Mucosa of rectum (tissue), 2 donors: ENCODE data around the gene IQSEC3.

Source experiments
- H3K27ac ChIP-seq, 2 donors: one replicate each; pipeline ENCODE4 v1.7.0; 2013; ENCODE audit warnings: inconsistent platforms in 2 of 2, low read depth in 2 of 2, low read length in 2 of 2
- H3K27me3 ChIP-seq, 2 donors: one replicate each; pipeline ENCODE4 v1.7.0; 2013; ENCODE audit warnings: low read length in 2 of 2; ENCODE audit not compliant: control insufficient read depth in 2 of 2, insufficient read depth in 2 of 2
- H3K36me3 ChIP-seq, 2 donors: one replicate each; pipeline ENCODE4 v1.7.0; 2013; ENCODE audit warnings: low read length in 2 of 2; ENCODE audit not compliant: control insufficient read depth in 2 of 2, insufficient read depth in 2 of 2
- H3K4me1 ChIP-seq, 2 donors: one replicate each; pipeline ENCODE4 v1.7.0; 2013; ENCODE audit warnings: low read length in 2 of 2, mild to moderate bottlenecking in 1 of 2; ENCODE audit not compliant: control insufficient read depth in 2 of 2, insufficient read depth in 2 of 2
- H3K4me3 ChIP-seq, 2 donors: one replicate each; pipeline ENCODE4 v1.7.0; 2013; ENCODE audit warnings: low read length in 2 of 2
- H3K9ac ChIP-seq, 2 donors: one replicate each; pipeline ENCODE4 v1.7.0; 2013; ENCODE audit warnings: low read length in 2 of 2, low read depth in 1 of 2, mild to moderate bottlenecking in 1 of 2
- H3K9me3 ChIP-seq, 2 donors: one replicate each; pipeline ENCODE4 v1.7.0; 2013; ENCODE audit warnings: low read length in 2 of 2; ENCODE audit not compliant: control insufficient read depth in 2 of 2
- donor health status: healthy.
- donor health status: Normal muscosa, but diverticular disease.

IQSEC3 gene

DNA sequence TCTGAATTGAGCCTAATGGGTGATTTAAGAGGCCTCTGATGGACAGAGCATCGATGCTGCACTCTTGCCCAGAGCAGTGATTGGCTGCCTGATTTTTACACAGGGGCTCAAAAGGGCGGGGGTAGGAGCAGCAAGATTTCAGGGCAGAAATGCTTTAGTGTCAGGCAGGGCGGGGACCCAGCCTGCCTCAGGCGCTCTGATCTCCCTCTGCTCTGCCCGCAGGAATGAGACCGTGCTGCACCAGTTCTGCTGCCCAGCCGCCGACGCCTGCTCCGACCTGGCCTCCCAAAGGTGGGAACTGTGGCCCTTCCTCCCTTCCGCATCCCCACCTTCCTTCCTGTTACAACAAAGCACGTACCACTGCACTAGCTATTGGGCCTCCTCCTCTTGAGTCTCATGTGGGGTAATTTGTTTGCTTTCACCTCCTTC, 32.4 kb downstream of the IQSEC3 start:
- H3K27me3 ChIP-seq: peaks cover 25 to 40% of the 10 kb centered on the region in 2 donors

GRCh38 chr12:99605-100004, 33.0 kb downstream of the IQSEC3 start:
- H3K9me3 ChIP-seq: no peaks in the 10 kb centered on the region
- H3K36me3 ChIP-seq: no peaks in the 10 kb centered on the region
- no peak overlapping the region for H3K9ac ChIP-seq
- H3K4me3 ChIP-seq: no peak overlapping the region
- H3K4me1 ChIP-seq: peaks cover 0 to 6% of the 10 kb centered on the region in 2 donors
- peaks cover 25 to 40% of the 10 kb centered on the region in 2 donors for H3K27me3 ChIP-seq
- no peak overlapping the region for H3K27ac ChIP-seq

More for the DNA sequence above, 32.4 kb downstream of the IQSEC3 start:
- H3K36me3 ChIP-seq: no peaks in the 10 kb centered on the region
- H3K9me3 ChIP-seq: no peaks in the 10 kb centered on the region
- H3K4me1 ChIP-seq: no peaks in the 10 kb centered on the region
- no peak overlapping the region for H3K27ac ChIP-seq
- H3K9ac ChIP-seq: no peak overlapping the region
- H3K4me3 ChIP-seq: no peak overlapping the region

- peaks cover 0 to 7% of the 10 kb centered on the region in 2 donors for H3K4me1 ChIP-seq
- H3K27me3 ChIP-seq: peaks cover 25 to 40% of the 10 kb centered on the region in 2 donors
- H3K4me3 ChIP-seq: no peak overlapping the region
- H3K27ac ChIP-seq: no peak overlapping the region
- no peak overlapping the region for H3K9ac ChIP-seq
- H3K36me3 ChIP-seq: no peaks in the 10 kb centered on the region
- no peaks in the 10 kb centered on the region for H3K9me3 ChIP-seq
These were observed 35.7 kb downstream of the IQSEC3 start for GRCh38 chr12:101969-102878.

GRCh38 chr12:102879-103168, 36.3 kb downstream of the IQSEC3 start:
- no peak overlapping the region for H3K4me3 ChIP-seq
- peaks cover 0 to 10% of the 10 kb centered on the region in 2 donors for H3K4me1 ChIP-seq
- no peak overlapping the region for H3K27ac ChIP-seq
- no peaks in the 10 kb centered on the region for H3K36me3 ChIP-seq
- H3K27me3 ChIP-seq: peaks cover 24 to 35% of the 10 kb centered on the region in 2 donors
- no peak overlapping the region for H3K9ac ChIP-seq
- H3K9me3 ChIP-seq: no peaks in the 10 kb centered on the region

DNA sequence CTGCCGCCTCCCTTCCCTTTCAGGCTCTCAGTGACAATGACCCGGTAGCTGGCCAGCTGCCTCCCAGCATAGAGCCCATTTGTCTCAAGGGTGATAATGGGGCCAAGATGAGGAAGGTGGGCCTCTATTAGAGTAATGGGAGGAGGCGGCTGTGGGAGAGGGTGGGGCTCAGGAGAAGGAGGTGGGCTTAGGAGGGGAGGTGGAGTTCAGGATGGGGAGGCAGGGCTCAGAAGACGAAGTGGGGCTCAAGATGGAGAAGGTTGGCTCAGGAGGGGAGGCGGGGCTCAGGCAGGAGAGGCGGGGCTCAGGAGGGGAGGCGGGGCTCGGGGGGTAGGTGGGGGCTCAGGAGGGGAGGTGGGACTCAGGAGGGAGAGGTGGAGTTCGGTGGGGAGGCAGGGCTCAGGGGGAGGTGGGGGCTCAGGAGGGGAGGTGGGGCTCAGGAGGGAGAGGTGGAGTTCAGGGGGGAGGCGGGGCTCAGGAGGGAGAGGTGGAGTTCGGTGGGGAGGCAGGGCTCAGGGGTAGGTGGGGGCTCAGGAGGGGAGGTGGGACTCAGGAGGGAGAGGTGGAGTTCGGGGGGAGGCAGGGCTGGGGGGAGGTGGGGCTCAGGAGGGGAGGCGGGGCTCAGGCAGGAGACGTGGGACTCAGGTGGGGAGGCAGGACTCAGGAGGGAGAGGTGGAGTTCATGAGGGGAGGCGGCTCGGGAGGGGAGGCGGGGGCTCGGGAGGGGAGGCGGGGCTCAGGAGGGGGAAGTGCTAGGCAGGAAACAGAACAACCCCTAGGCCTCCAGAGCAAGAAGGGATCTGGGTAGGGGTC, 36.8 kb downstream of the IQSEC3 start:
- H3K36me3 ChIP-seq: no peaks in the 10 kb centered on the region
- no peak overlapping the region for H3K4me3 ChIP-seq
- no peak overlapping the region for H3K9ac ChIP-seq
- H3K27ac ChIP-seq: no peak overlapping the region
- no peaks in the 10 kb centered on the region for H3K9me3 ChIP-seq
- peaks cover 3 to 16% of the 10 kb centered on the region in 2 donors for H3K4me1 ChIP-seq
- peaks cover 18 to 31% of the 10 kb centered on the region in 2 donors for H3K27me3 ChIP-seq

DNA sequence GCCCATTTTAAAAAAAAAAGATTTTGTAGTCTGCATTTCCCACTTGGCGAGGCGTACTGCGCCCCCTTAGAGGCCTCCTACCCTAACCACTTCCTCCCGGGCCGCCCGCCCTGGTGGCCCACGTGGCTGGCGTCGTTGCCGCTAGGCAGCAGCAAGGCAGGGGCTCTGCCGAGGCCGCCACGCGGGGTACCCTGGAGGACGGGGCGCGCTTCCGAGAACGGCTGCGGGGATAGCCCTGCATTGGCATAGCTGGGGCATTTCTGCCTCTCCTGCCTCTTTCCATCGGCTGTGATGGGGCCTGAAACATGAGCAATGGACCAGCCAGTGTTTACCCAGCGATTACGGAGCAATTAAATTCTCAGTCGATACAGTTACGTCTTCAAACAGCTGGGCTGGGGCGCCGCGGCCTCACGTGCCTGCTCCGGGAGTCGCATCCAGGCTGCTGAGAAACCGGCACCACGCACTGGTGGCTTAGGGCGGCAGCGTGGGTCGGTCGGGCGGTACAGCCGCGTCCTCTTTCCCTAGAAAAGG, 38.0 kb downstream of the IQSEC3 start:
- H3K9me3 ChIP-seq: no peaks in the 10 kb centered on the region
- H3K4me3 ChIP-seq: no peak overlapping the region
- H3K27me3 ChIP-seq: peaks cover 9 to 18% of the 10 kb centered on the region in 2 donors
- H3K4me1 ChIP-seq: peaks cover 6 to 20% of the 10 kb centered on the region in 2 donors
- H3K9ac ChIP-seq: no peak overlapping the region
- H3K27ac ChIP-seq: no peak overlapping the region
- no peaks in the 10 kb centered on the region for H3K36me3 ChIP-seq

- no peak overlapping the region for H3K9ac ChIP-seq
- no peaks in the 10 kb centered on the region for H3K9me3 ChIP-seq
- H3K4me1 ChIP-seq: peaks cover 6 to 20% of the 10 kb centered on the region in 2 donors
- no peak overlapping the region for H3K27ac ChIP-seq
- peaks cover 2 to 9% of the 10 kb centered on the region in 2 donors for H3K27me3 ChIP-seq
- H3K36me3 ChIP-seq: no peaks in the 10 kb centered on the region
- no peak overlapping the region for H3K4me3 ChIP-seq
These were observed 39.1 kb downstream of the IQSEC3 start for GRCh38 chr12:105696-106095.

GRCh38 chr12:106118-106591, 39.6 kb downstream of the IQSEC3 start:
- peaks cover 2 to 4% of the 10 kb centered on the region in 2 donors for H3K27me3 ChIP-seq

GRCh38 chr12:108594-108993, 42.0 kb downstream of the IQSEC3 start:
- H3K4me3 ChIP-seq: no peak overlapping the region
- no peaks in the 10 kb centered on the region for H3K36me3 ChIP-seq

More at GRCh38 chr12:106118-106591, 39.6 kb downstream of the IQSEC3 start:
- Histone ChIP-seq H3K4me3 (no peak overlapping the region), H3K9ac (no peak overlapping the region), H3K9me3 (no peaks in the 10 kb centered on the region), H3K36me3 (no peaks in the 10 kb centered on the region), H3K27ac (no peak overlapping the region), H3K4me1 (peaks cover 6 to 21% of the 10 kb centered on the region in 2 donors)

More at GRCh38 chr12:108594-108993, 42.0 kb downstream of the IQSEC3 start:
- Histone ChIP-seq H3K27me3 (peaks cover 0 to 2% of the 10 kb centered on the region in 2 donors), H3K9me3 (no peaks in the 10 kb centered on the region), H3K4me1 (peaks cover 9 to 32% of the 10 kb centered on the region in 2 donors), H3K9ac (no peak overlapping the region), H3K27ac (peak overlapping the region in 1 of 2 donors; percentile 20)
